Stomach (tissue), 4 donors: ENCODE results near the gene MSTO1.

ENCODE experiments used
- EP300 ChIP-seq: sonication (generic); formaldehyde crosslinking; IDR thresholded peaks from one replicate; pipeline ENCODE4 v1.6.1; 2017; ENCODE audit warnings: antibody characterized with exemption
- POLR2AphosphoS5 ChIP-seq, 3 donors: sonication (generic); formaldehyde crosslinking; IDR thresholded peaks; one replicate each; pipeline ENCODE4 v1.6.1; 2016; ENCODE audit warnings: antibody characterized with exemption in 3 of 3

- TF ChIP-seq EP300 = no peak
- no peak for TF ChIP-seq POLR2AphosphoS5 (IDR thresholded peaks at IDR 0.05)
Measured at GRCh38 chr1:155646307-155646706, 36.3 kb downstream of the MSTO1 start.
